Ectodermal cell (in vitro differentiated cells): ENCODE results near the gene RETN. TPM values are rescaled to one million over a fixed set of nuclear protein-coding genes. Genes with fewer than 3 reads are reported as not detected.

Experiments
- H3K27ac ChIP-seq: 2 replicates; pipeline ENCODE4 v1.7.0; 2013; ENCODE audit warnings: mild to moderate bottlenecking, low read depth, low read length; ENCODE audit not compliant: insufficient read depth, poor library complexity, severe bottlenecking
- H3K27me3 ChIP-seq: 2 replicates; pipeline ENCODE4 v1.7.0; 2013; ENCODE audit warnings: mild to moderate bottlenecking, low read length; ENCODE audit not compliant: insufficient read depth, control insufficient read depth, poor library complexity, severe bottlenecking
- H3K36me3 ChIP-seq: one replicate; pipeline ENCODE4 v1.7.0; 2013; ENCODE audit warnings: low read length; ENCODE audit not compliant: control insufficient read depth, insufficient read depth
- H3K4me1 ChIP-seq: one replicate; pipeline ENCODE4 v1.7.0; 2013; ENCODE audit warnings: low read length; ENCODE audit not compliant: control insufficient read depth, insufficient read depth
- H3K4me3 ChIP-seq: 2 replicates; pipeline ENCODE4 v1.7.0; 2013; ENCODE audit warnings: low read depth, low read length, control low read depth; ENCODE audit not compliant: insufficient read depth
- H3K9me3 ChIP-seq: 2 replicates; pipeline ENCODE4 v1.7.0; 2013; ENCODE audit warnings: mild to moderate bottlenecking, low read length, moderate library complexity; ENCODE audit not compliant: control insufficient read depth
- WGBS, 2 experiments: methylation state at CpG; one replicate each; pipeline ENCODE4 v1.1.7; 2013; ENCODE audit warnings: missing lambda C conversion rate in 2 of 2; 5-methylcytosine and 5-hydroxymethylcytosine counted together
- polyA plus RNA-seq, 4 experiments: library from polyadenylated mRNA; stranded (reverse); fragments of 50-300 nt; gene quantifications; one replicate each; pipeline ENCODE4 v1.2.3, GENCODE V29; 2013

The RETN gene, protein sequence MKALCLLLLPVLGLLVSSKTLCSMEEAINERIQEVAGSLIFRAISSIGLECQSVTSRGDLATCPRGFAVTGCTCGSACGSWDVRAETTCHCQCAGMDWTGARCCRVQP
- not detected for polyA plus RNA-seq (2013, experiment 1 of 4)
- polyA plus RNA-seq (2013, experiment 2 of 4): not detected
- not detected for polyA plus RNA-seq (2013, experiment 3 of 4)
- not detected for polyA plus RNA-seq (2013, experiment 4 of 4)

DNA sequence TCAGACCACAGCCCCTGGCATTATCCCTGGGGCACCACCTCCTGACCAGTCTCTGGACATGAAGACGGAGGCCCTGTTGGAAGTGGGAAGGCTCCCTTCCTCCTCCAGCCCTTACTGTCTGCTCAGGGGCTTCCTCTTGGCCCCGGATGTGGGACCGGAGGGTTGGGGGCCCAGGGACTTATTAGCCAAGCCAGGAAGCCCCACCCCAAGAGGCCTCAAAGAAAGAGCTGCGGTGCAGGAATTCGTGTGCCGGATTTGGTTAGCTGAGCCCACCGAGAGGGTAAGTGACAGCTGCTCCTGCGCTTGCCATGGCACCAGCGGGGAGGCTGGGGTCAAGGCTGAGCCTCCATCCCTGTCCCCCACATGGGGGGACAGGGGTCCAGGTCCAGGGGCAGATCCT, at the start of gene RETN:
TSS of gene RETN (plus strand) at position 208 of the 400 bp plus-strand sequence. CDS start 278 bp downstream, outside the sequence.
- H3K27me3 ChIP-seq: peaks cover 50% of the 10 kb centered on the region
- peak within 1 kb of the TSS; percentile 2 for H3K4me3 ChIP-seq
- H3K36me3 ChIP-seq: no peaks in the 10 kb centered on the region
- WGBS, 2 experiments: 84 to 86% methylated on average over 9 of the region's 9 CpGs
- no peaks in the 10 kb centered on the region for H3K4me1 ChIP-seq
- H3K27ac ChIP-seq: no peak within 1 kb of the TSS
- no peaks in the 10 kb centered on the region for H3K9me3 ChIP-seq

DNA sequence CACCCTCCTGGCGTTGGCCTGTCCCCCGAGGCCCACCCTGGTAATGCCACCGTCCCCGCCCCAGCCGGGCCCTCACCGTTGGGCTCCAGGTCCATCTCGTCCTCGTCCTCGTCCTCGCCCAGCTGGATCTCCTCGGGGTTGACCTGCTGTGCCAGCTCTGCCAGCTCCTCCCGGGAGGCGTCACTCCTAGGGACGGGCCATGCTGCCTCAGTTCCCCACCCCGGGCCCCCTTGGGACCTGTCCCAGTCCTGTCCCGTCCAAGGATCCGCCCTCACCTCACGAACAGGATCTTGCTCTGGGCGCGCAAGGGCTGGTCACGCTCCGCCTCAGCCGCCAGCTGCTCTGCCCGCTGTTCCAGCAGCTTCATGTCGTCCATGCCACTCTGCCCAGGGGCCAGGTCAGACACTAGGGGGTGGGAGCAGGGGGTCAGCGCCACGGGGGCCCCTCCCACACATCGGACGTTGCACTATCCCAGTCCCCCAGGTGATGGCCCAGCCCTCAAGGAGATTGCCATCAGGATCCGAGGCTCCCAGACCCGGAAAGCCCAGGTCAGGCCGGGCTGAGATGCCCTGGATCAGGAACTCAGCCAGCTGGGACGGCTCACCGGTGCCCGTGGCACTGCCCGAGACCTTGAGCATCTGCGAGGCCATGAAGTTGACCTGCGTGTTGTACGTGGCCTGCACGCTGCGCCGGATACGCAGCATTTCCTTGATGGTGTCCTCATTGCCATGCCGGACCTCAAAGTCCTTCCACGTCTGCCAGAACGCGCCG, 49.0 kb upstream of the RETN start:
- Histone ChIP-seq H3K9me3 (no peaks in the 10 kb centered on the region), H3K27me3 (no peaks in the 10 kb centered on the region), H3K27ac (no peak overlapping the region), H3K36me3 (peaks cover 26% of the 10 kb centered on the region), H3K4me1 (no peaks in the 10 kb centered on the region), H3K4me3 (no peak overlapping the region)
- WGBS, 2 experiments: 96% methylated on average over 48 of the region's 48 CpGs

DNA sequence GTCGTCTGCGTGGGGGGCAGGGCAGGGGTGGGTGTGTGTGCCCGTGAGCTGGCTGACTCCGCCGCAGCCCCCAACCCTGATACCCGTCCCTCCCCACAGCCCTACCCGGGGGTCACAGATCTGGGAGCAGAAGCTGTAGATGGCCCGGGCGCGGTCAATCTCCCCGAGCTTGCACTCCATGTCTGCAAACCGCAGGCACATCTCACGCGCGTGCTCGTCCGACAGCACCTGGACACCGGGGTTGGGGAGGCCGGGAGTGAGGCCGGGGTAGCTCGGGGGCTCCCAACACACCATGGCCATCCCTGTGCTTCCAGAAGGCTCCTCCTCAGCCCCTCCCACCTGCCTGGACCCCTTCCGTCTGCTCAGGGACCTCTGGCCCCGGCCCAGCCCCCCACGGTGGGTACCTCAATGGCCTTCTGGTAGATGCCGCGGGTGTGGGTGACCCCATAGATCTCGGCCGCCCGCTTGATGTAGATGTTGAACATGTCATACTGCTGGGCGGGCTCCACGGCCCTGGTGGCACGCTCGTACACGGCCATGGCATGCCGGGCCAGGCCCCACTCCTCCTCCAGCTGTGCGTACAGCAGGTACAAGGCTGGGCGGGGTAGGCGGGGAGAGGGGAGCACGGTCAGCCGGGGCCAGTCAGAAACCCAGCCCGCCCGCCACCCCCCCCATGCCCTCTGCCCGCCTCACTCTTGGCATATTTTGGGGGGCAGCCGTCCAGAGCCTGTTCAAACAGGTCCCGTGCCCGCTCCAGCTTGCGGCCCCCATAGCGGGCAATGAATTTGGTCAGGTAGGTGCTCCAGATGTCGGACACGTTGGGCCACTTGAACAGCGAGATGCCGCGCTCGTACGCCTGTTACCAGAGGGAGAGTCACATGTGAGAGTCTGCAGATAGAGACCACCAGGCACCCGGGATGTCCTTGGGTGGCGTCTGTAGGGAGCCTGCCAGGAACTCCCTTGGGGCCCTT, 48.1 kb upstream of the RETN start:
- H3K9me3 ChIP-seq: no peaks in the 10 kb centered on the region
- H3K36me3 ChIP-seq: peaks cover 28% of the 10 kb centered on the region
- no peaks in the 10 kb centered on the region for H3K4me1 ChIP-seq
- 94 to 96% methylated on average over 57 of the region's 57 CpGs for WGBS, 2 experiments
- no peaks in the 10 kb centered on the region for H3K27me3 ChIP-seq
- H3K4me3 ChIP-seq: no peak overlapping the region
- H3K27ac ChIP-seq: no peak overlapping the region

DNA sequence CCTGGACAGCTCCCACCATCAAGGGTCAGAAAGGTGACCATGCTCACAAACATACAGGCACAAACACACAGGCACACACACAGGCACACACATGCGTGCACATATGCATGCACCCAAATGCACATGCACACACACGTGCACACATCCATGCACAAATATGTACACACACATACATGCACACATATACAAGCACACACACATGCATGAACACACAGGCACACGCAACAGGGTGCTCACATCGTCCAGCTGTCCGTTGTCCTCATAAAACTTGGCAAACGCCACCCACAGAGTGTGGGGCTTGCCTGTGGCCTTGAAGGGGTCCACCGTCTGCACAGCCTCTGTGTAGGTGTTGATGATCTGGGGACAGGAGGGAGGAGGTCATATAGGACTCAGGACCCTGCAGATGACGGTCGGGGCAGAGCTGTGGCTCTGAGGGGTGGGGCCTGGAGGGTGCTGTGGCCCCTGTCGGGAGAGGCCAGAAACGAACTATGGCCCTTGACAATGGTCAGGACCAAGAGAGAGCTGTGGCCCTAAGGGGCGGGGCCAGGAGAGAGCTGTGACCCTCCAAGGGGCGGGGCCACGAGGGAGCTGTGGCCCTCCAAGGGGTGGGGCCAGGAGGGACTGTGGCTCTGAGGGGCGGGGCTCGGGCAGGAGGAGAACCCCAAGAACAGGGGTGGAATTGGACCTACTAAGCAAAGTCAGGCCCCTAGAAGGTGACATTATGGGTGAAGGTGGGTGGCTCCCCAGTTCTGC, 45.7 kb upstream of the RETN start:
- H3K4me1 ChIP-seq: no peaks in the 10 kb centered on the region
- 92 to 94% methylated on average over 16 of the region's 16 CpGs for WGBS, 2 experiments
- H3K27me3 ChIP-seq: no peaks in the 10 kb centered on the region
- peaks cover 33% of the 10 kb centered on the region for H3K36me3 ChIP-seq
- no peak overlapping the region for H3K4me3 ChIP-seq
- H3K27ac ChIP-seq: no peak overlapping the region
- no peaks in the 10 kb centered on the region for H3K9me3 ChIP-seq

- Histone ChIP-seq H3K36me3 (peaks cover 33% of the 10 kb centered on the region), H3K27me3 (no peaks in the 10 kb centered on the region), H3K9me3 (no peaks in the 10 kb centered on the region), H3K4me1 (peaks cover 6% of the 10 kb centered on the region), H3K27ac (no peak overlapping the region), H3K4me3 (no peak overlapping the region)
- 93 to 94% methylated on average over 39 of the region's 39 CpGs for WGBS, 2 experiments
Measured at GRCh38 chr19:7623725-7624603, 44.9 kb upstream of the RETN start.

DNA sequence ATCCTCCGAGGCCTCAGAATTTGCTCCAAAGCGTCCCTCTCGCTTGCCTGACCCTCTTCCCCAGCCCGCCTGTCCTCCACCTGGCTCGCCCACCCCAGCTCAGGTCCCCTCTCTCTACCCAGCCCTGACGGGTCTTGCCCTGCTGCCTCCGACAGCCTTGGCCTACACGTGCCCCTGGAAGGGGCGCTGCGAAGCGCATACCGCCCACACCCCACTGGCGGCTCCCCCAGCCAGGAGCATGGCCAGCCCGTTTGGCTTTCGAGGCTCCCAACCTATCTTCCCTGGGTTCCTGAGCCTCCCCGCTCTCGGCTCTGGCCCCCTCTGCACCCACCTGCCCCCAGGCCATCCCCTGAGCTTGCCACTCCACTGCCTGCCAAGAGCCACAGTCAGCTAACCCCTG, 44.0 kb upstream of the RETN start:
- H3K36me3 ChIP-seq: peaks cover 33% of the 10 kb centered on the region
- H3K9me3 ChIP-seq: no peaks in the 10 kb centered on the region
- 93 to 95% methylated on average over 17 of the region's 17 CpGs for WGBS, 2 experiments
- no peaks in the 10 kb centered on the region for H3K27me3 ChIP-seq
- H3K4me1 ChIP-seq: peaks cover 6% of the 10 kb centered on the region
- H3K4me3 ChIP-seq: no peak overlapping the region
- H3K27ac ChIP-seq: no peak overlapping the region

GRCh38 chr19:7625763-7626372, 43.0 kb upstream of the RETN start:
- Histone ChIP-seq H3K27me3 (no peaks in the 10 kb centered on the region), H3K4me1 (peaks cover 11% of the 10 kb centered on the region), H3K27ac (no peak overlapping the region), H3K9me3 (no peaks in the 10 kb centered on the region), H3K36me3 (peaks cover 26% of the 10 kb centered on the region), H3K4me3 (no peak overlapping the region)
- WGBS, 2 experiments: 96% methylated on average over 34 of the region's 34 CpGs

DNA sequence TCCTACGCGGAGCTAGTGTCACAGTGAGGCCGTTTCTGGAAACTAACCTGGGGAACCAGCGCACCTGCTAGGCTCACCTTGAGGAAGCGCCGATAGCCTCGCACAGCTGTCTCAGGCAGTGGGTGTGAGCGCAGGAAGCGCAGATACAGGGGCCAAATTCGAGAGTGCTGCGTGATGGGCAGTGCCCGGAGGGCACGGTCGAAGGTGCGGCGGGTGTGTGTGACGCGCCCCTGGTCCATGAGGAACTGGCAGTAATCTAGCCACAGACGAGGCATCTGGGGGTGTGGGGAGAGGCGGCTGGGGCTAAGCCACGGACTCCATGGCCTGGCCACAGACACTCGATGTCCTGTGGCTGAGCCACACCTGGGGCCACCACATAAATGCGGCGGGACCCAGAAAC, 41.7 kb upstream of the RETN start:
- H3K27ac ChIP-seq: no peak overlapping the region
- H3K9me3 ChIP-seq: no peaks in the 10 kb centered on the region
- WGBS, 2 experiments: 92% methylated on average over 24 of the region's 24 CpGs
- no peak overlapping the region for H3K4me3 ChIP-seq
- peaks cover 21% of the 10 kb centered on the region for H3K36me3 ChIP-seq
- H3K4me1 ChIP-seq: peaks cover 13% of the 10 kb centered on the region
- H3K27me3 ChIP-seq: no peaks in the 10 kb centered on the region
